Measurements from ENCODE around the gene HOXB4. TPM values are rescaled to one million over a fixed set of nuclear protein-coding genes. Genes with fewer than 3 reads are reported as not detected.

The HOXB4 gene
- total RNA-seq, 4 donors from 2014 or later = 0.67 to 1.2 (median 0.80) TPM

- peak overlapping the region in 1 of 3 donors; percentile 42 for H3K27ac ChIP-seq
- intact Hi-C loops (cut with DNase I) = no loop called here
These were observed 8.5 kb upstream of the HOXB4 start for GRCh38 chr17:48586355-48587258.

GRCh38 chr17:48584223-48584741, 6.1 kb upstream of the HOXB4 start:
- Histone ChIP-seq H3K4me3 (replicated peaks in 1 of 3) (no peak overlapping the region), H3K36me3 (no peaks in the 10 kb centered on the region), H3K27me3 (peaks cover 80% of the 10 kb centered on the region), H3K4me1 (peaks cover 0 to 23% of the 10 kb centered on the region in 2 donors), H3K9me3 (no peaks in the 10 kb centered on the region), H3K27ac (no peak overlapping the region)
- DNase-seq = no peak
- 25 to 30% methylated on average over 2 of the region's 2 CpGs for WGBS, 2 donors
- intact Hi-C loops (cut with DNase I) = no loop called here
- TF ChIP-seq POLR2A (IDR thresholded peaks at IDR 0.05) (no peak), CTCF (IDR thresholded peaks at IDR 0.05) (no peak)

More at GRCh38 chr17:48586355-48587258, 8.5 kb upstream of the HOXB4 start:
- no peaks in the 10 kb centered on the region for H3K36me3 ChIP-seq
- peaks cover 62% of the 10 kb centered on the region for H3K27me3 ChIP-seq
- no peaks in the 10 kb centered on the region for H3K9me3 ChIP-seq
- WGBS, 2 donors = 27 to 29% methylated on average over 34 of the region's 34 CpGs
- DNase-seq = no peak
- TF ChIP-seq CTCF (IDR thresholded peaks at IDR 0.05) (no peak), POLR2A (IDR thresholded peaks at IDR 0.05) (no peak)
- peaks cover 0 to 23% of the 10 kb centered on the region in 2 donors for H3K4me1 ChIP-seq
- H3K4me3 ChIP-seq (replicated peaks in 1 of 3) = no peak overlapping the region

GRCh38 chr17:48583708-48584222, 5.6 kb upstream of the HOXB4 start:
- intact Hi-C loops (cut with DNase I) = no loop called here
- Histone ChIP-seq H3K9me3 (no peaks in the 10 kb centered on the region), H3K4me1 (peaks cover 0 to 23% of the 10 kb centered on the region in 2 donors), H3K36me3 (no peaks in the 10 kb centered on the region), H3K27me3 (peaks cover 83% of the 10 kb centered on the region), H3K27ac (no peak overlapping the region), H3K4me3 (replicated peaks in 1 of 3) (no peak overlapping the region)
- no peak for TF ChIP-seq POLR2A (IDR thresholded peaks at IDR 0.05)
- no peak for TF ChIP-seq CTCF (IDR thresholded peaks at IDR 0.05)
- DNase-seq = no peak
- WGBS, 2 donors = 41 to 54% methylated on average over 3 of the region's 3 CpGs

- Histone ChIP-seq H3K27ac (peak overlapping the region in 1 of 3 donors; percentile 68), H3K4me3 (replicated peaks in 1 of 3) (no peak overlapping the region), H3K9me3 (no peaks in the 10 kb centered on the region), H3K36me3 (no peaks in the 10 kb centered on the region), H3K27me3 (peaks cover 89% of the 10 kb centered on the region), H3K4me1 (peaks cover 0 to 23% of the 10 kb centered on the region in 2 donors)
- TF ChIP-seq POLR2A (IDR thresholded peaks at IDR 0.05) = no peak
- no peak for TF ChIP-seq CTCF (IDR thresholded peaks at IDR 0.05)
- no peak for DNase-seq
- 28 to 34% methylated on average over 7 of the region's 7 CpGs for WGBS, 2 donors
- intact Hi-C loops (cut with DNase I) = no loop called here
These were observed 4.6 kb upstream of the HOXB4 start for GRCh38 chr17:48582750-48583069.
